ENCODE results near the gene RPL18A. TPM values are rescaled to one million over a fixed set of nuclear protein-coding genes. Genes with fewer than 3 reads are reported as not detected.

Gene RPL18A
- total and polyA plus RNA-seq, 2 of the 4 experiments (the other 2 are of a cell fraction) = 1,351 to 1,735 TPM

GRCh38 chr19:17843292-17843827 lies 16.4 kb upstream of the RPL18A start:
- no peak for DNase-seq
- Histone ChIP-seq H3K9ac (ENCODE audit: low read depth, low read length) (no peak overlapping the region), H3K36me3 (ENCODE audit: control insufficient read depth, insufficient read depth, low read length) (no peaks in the 10 kb centered on the region), H3K27me3 (ENCODE audit: control insufficient read depth, insufficient read depth, low read length) (peaks cover 7% of the 10 kb centered on the region; the same call in 1 of the 2 replicates), H2BK120ac (ENCODE audit: low read depth, low read length) (no peak overlapping the region), H3K27ac (ENCODE audit: insufficient read depth, low read length) (no peak overlapping the region), H3K14ac (replicated peaks; ENCODE audit: low read depth, low read length) (no peak overlapping the region), H2AK9ac (replicated peaks; ENCODE audit: low read depth, low read length, poor library complexity) (no peak overlapping the region), H3K4me2 (ENCODE audit: low read depth, low read length) (no peak overlapping the region), H4K5ac (ENCODE audit: low read depth, low read length) (no peak overlapping the region), H4K91ac (ENCODE audit: insufficient read depth, low read depth, low read length) (no peak overlapping the region), H3K23ac (ENCODE audit: low read depth, low read length) (no peak overlapping the region), H3K4me1 (ENCODE audit: control insufficient read depth, insufficient read depth, low read length) (peaks cover 6% of the 10 kb centered on the region), H3K18ac (ENCODE audit: low read depth, low read length) (no peak overlapping the region), H3K9me3 (ENCODE audit: control insufficient read depth, insufficient read depth, low read length) (no peaks in the 10 kb centered on the region), H4K20me1 (ENCODE audit: insufficient read depth, low read length) (no peaks in the 10 kb centered on the region), H2AK5ac (ENCODE audit: low read depth, low read length) (no peak overlapping the region), H2BK20ac (ENCODE audit: low read depth, low read length) (no peak overlapping the region), H3K4ac (ENCODE audit: low read depth, low read length) (no peak overlapping the region), H4K8ac (ENCODE audit: low read depth in 2 of 2, low read length in 2 of 2) (no peak overlapping the region), H2AFZ (replicated peaks; ENCODE audit: low read length, poor library complexity) (no peak overlapping the region), H3K79me1 (ENCODE audit: low read depth in 1 of 2, low read length in 2 of 2) (no peaks in the 10 kb centered on the region), H2BK15ac (ENCODE audit: low read depth, low read length) (no peak overlapping the region), H3K9me1 (ENCODE audit: insufficient read depth, low read length) (no peaks in the 10 kb centered on the region), H3K4me3 (ENCODE audit: insufficient read depth, low read depth, low read length) (no peak overlapping the region), H3K56ac (ENCODE audit: extremely low read depth, insufficient read depth, low read length) (no peak overlapping the region), H2BK5ac (ENCODE audit: low read depth, low read length, poor library complexity, severe bottlenecking) (no peak overlapping the region)
- ChIA-PET POLR2A (ENCODE audit: unreplicated experiment) (no interaction called here), CTCF (no interaction called here)
- BruUV-seq (replicated peaks) = no TSS peak
- TF ChIP-seq SMC3 (IDR thresholded peaks at IDR 0.05; ENCODE audit: low read depth, low read length) (no peak), MAZ (IDR thresholded peaks at IDR 0.05; ENCODE audit: borderline replicate concordance, low read depth, low read length) (no peak), POLR2A (IDR thresholded peaks at IDR 0.05; ENCODE audit: low read depth, low read length) (no peak), BHLHE40 (IDR thresholded peaks at IDR 0.05; ENCODE audit: low read depth, low read length) (no peak), RFX5 (IDR thresholded peaks at IDR 0.05; ENCODE audit: low read depth, low read length) (no peak), MXI1 (IDR thresholded peaks at IDR 0.05; ENCODE audit: borderline replicate concordance, low read depth, low read length) (no peak), NFE2L2 (IDR thresholded peaks at IDR 0.05; ENCODE audit: low read depth, low read length) (no peak), RAD21 (IDR thresholded peaks at IDR 0.05; ENCODE audit: low read length) (no peak), ELK1 (IDR thresholded peaks at IDR 0.05; ENCODE audit: borderline replicate concordance, low read depth, low read length) (no peak), RCOR1 (IDR thresholded peaks at IDR 0.05; ENCODE audit: insufficient replicate concordance, low read length) (no peak), MAFK (IDR thresholded peaks at IDR 0.05; ENCODE audit: low read depth, low read length) (no peak), CHD1 (IDR thresholded peaks at IDR 0.05; ENCODE audit: low read depth, low read length) (no peak), FOS (IDR thresholded peaks at IDR 0.05; ENCODE audit: low read depth, low read length) (no peak), CEBPB (IDR thresholded peaks at IDR 0.05; ENCODE audit: low read depth, low read length) (no peak)
- TF ChIP-seq, protein P1, sequence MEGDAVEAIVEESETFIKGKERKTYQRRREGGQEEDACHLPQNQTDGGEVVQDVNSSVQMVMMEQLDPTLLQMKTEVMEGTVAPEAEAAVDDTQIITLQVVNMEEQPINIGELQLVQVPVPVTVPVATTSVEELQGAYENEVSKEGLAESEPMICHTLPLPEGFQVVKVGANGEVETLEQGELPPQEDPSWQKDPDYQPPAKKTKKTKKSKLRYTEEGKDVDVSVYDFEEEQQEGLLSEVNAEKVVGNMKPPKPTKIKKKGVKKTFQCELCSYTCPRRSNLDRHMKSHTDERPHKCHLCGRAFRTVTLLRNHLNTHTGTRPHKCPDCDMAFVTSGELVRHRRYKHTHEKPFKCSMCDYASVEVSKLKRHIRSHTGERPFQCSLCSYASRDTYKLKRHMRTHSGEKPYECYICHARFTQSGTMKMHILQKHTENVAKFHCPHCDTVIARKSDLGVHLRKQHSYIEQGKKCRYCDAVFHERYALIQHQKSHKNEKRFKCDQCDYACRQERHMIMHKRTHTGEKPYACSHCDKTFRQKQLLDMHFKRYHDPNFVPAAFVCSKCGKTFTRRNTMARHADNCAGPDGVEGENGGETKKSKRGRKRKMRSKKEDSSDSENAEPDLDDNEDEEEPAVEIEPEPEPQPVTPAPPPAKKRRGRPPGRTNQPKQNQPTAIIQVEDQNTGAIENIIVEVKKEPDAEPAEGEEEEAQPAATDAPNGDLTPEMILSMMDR (conservative IDR thresholded peaks at IDR 0.05; ENCODE audit: low read depth, low read length) = no peak
- TF ChIP-seq, protein P2, sequence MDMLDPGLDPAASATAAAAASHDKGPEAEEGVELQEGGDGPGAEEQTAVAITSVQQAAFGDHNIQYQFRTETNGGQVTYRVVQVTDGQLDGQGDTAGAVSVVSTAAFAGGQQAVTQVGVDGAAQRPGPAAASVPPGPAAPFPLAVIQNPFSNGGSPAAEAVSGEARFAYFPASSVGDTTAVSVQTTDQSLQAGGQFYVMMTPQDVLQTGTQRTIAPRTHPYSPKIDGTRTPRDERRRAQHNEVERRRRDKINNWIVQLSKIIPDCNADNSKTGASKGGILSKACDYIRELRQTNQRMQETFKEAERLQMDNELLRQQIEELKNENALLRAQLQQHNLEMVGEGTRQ (IDR thresholded peaks at IDR 0.05; ENCODE audit: low read depth, low read length) = no peak
- intact Hi-C loops (cut with micrococcal nuclease) = no loop called here
- 40% methylated on average over 1 of the region's 9 CpGs; no CpG with 5 or more reads in 1 of the 2 experiments for WGBS, 2 experiments (ENCODE audit: extremely low coverage in 2 of 2, insufficient read length in 1 of 2)
- in situ Hi-C loops (cut with MboI; ENCODE audit: low sequenced_read_pairs) = no loop called here
- dilution Hi-C loops (cut with HindIII; ENCODE audit: low sequenced_read_pairs, unreplicated experiment) = no loop called here
- no peak for ATAC-seq (ENCODE audit: low read depth)
